Measurements from ENCODE around the gene FAAP20.

The FAAP20 gene

GRCh38 chr1:2238361-2239012 lies 43.9 kb upstream of the FAAP20 start:
- Histone ChIP-seq H3K4me1 (ENCODE audit: low read length) (no peaks in the 10 kb centered on the region), H4K20me1 (ENCODE audit: insufficient read depth, low read length) (no peaks in the 10 kb centered on the region), H3K9me3 (replicated peaks; ENCODE audit: insufficient read depth, low read length) (no peaks in the 10 kb centered on the region), H3K9ac (ENCODE audit: low read length) (no peak overlapping the region), H3K4me3 (ENCODE audit: low read length) (no peak overlapping the region), H2AFZ (ENCODE audit: low read length) (no peak overlapping the region), H3K27me3 (replicated peaks; ENCODE audit: insufficient read depth, low read length) (no peaks in the 10 kb centered on the region), H3F3A (ENCODE audit: insufficient read depth, low read length) (no peaks in the 10 kb centered on the region), H3K27ac (ENCODE audit: low read length) (no peak overlapping the region), H3K79me2 (ENCODE audit: low read length) (peaks cover 80% of the 10 kb centered on the region), H3K36me3 (replicated peaks; ENCODE audit: insufficient read depth, low read length) (no peaks in the 10 kb centered on the region), H3K9me2 (replicated peaks; ENCODE audit: insufficient read depth, low read length) (no peaks in the 10 kb centered on the region), H3K4me2 (ENCODE audit: low read depth, low read length) (no peak overlapping the region)
- DNase-seq: no peak
- no peak for TF ChIP-seq EZH2 (optimal IDR thresholded peaks at IDR 0.05; ENCODE audit: low read depth, low read length)
- no peak for TF ChIP-seq EZH2phosphoT487 (IDR thresholded peaks at IDR 0.05; ENCODE audit: low read length)
- TF ChIP-seq, protein P1, sequence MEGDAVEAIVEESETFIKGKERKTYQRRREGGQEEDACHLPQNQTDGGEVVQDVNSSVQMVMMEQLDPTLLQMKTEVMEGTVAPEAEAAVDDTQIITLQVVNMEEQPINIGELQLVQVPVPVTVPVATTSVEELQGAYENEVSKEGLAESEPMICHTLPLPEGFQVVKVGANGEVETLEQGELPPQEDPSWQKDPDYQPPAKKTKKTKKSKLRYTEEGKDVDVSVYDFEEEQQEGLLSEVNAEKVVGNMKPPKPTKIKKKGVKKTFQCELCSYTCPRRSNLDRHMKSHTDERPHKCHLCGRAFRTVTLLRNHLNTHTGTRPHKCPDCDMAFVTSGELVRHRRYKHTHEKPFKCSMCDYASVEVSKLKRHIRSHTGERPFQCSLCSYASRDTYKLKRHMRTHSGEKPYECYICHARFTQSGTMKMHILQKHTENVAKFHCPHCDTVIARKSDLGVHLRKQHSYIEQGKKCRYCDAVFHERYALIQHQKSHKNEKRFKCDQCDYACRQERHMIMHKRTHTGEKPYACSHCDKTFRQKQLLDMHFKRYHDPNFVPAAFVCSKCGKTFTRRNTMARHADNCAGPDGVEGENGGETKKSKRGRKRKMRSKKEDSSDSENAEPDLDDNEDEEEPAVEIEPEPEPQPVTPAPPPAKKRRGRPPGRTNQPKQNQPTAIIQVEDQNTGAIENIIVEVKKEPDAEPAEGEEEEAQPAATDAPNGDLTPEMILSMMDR (IDR thresholded peaks at IDR 0.05; ENCODE audit: low read length): no peak

DNA sequence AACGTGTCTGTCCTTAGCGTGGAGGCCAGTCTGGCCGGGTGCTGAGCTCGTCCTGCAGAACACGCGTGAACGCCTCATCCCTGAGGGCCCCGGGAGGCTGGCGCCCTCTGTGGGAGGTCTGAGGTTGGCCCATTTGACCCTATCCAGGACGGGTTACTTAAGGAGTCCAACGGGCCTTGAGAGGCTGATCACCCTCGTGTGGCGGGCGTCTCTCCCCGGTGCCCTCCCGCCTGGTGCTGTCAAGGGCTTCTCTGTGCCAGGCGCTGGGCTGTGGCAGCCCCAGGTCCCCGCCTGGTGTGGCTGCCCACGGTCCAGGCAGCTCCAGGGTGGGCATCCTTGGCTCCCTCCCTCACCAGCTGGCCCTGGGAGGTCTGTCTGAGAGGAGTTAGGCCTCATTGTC lies 43.2 kb upstream of the FAAP20 start:
- TF ChIP-seq EZH2 (optimal IDR thresholded peaks at IDR 0.05; ENCODE audit: low read depth, low read length): no peak
- no peak for TF ChIP-seq EZH2phosphoT487 (IDR thresholded peaks at IDR 0.05; ENCODE audit: low read length)
- TF ChIP-seq, protein P1 (IDR thresholded peaks at IDR 0.05; ENCODE audit: low read length): no peak
- no peak overlapping the region for H3K9ac ChIP-seq (ENCODE audit: low read length)
- H3K27ac ChIP-seq (ENCODE audit: low read length): no peak overlapping the region
- no peaks in the 10 kb centered on the region for H4K20me1 ChIP-seq (ENCODE audit: insufficient read depth, low read length)
- H3F3A ChIP-seq (ENCODE audit: insufficient read depth, low read length): no peaks in the 10 kb centered on the region
- no peaks in the 10 kb centered on the region for H3K36me3 ChIP-seq (replicated peaks; ENCODE audit: insufficient read depth, low read length)
- H3K79me2 ChIP-seq (ENCODE audit: low read length): peaks cover 80% of the 10 kb centered on the region
- no peaks in the 10 kb centered on the region for H3K9me3 ChIP-seq (replicated peaks; ENCODE audit: insufficient read depth, low read length)
- H3K4me2 ChIP-seq (ENCODE audit: low read depth, low read length): no peak overlapping the region
- no peaks in the 10 kb centered on the region for H3K9me2 ChIP-seq (replicated peaks; ENCODE audit: insufficient read depth, low read length)
- no peak overlapping the region for H2AFZ ChIP-seq (ENCODE audit: low read length)
- H3K4me1 ChIP-seq (ENCODE audit: low read length): no peaks in the 10 kb centered on the region
- no peaks in the 10 kb centered on the region for H3K27me3 ChIP-seq (replicated peaks; ENCODE audit: insufficient read depth, low read length)
- H3K4me3 ChIP-seq (ENCODE audit: low read length): no peak overlapping the region
- no peak for DNase-seq

DNA sequence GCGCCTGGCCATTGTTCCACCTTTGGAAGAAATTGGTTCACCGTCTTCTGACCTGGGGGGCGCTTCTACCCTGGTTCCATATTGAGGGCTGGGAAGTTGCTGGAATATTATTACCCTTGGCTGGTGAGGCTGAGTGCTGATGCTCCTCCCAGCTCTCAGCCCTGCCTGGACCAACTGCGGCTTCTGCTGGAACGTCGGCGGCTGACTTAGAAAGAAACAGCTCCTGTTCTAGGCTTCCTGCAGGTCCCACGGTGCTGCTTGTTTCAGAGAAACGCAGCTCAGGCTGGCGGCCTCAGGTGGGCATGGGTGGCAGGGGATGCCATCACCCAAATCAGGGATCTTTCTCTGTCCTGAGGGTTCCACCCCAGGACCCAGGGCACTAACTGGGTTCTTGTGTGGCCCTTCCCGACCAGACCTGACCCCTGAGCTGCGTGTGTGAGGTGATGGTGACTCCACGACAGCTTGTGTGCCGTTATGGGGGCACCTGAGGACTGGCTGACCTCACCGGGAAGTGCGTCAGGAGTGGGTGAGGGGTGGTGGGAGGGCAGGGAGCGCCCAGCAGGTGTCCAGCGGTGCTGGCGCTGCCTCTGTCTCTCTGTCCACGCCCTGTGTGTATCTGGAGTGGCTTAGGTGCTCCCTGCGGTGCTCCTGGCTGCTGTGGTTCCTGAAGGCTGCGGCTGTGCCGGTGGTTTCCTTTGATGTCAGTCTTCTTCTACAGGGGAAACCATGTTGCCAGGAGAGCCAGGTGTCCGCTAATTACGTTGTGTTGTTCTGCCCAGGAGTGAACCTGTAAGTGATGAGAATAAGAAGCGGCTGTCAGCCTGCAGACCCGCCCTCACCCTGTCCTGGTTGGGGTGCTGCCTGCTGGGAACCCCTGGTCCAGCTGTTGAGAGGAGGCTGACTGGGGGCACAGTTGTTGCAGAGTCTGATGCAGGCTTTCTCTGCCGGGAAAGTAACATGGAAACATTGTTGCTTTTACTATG lies 42.4 kb upstream of the FAAP20 start:
- Histone ChIP-seq H3K27me3 (replicated peaks; ENCODE audit: insufficient read depth, low read length) (no peaks in the 10 kb centered on the region), H2AFZ (ENCODE audit: low read length) (no peak overlapping the region), H3K27ac (ENCODE audit: low read length) (no peak overlapping the region), H3K4me3 (ENCODE audit: low read length) (no peak overlapping the region), H4K20me1 (ENCODE audit: insufficient read depth, low read length) (no peaks in the 10 kb centered on the region), H3K4me1 (ENCODE audit: low read length) (no peaks in the 10 kb centered on the region), H3K9ac (ENCODE audit: low read length) (no peak overlapping the region), H3K36me3 (replicated peaks; ENCODE audit: insufficient read depth, low read length) (no peaks in the 10 kb centered on the region), H3K9me3 (replicated peaks; ENCODE audit: insufficient read depth, low read length) (no peaks in the 10 kb centered on the region), H3K9me2 (replicated peaks; ENCODE audit: insufficient read depth, low read length) (no peaks in the 10 kb centered on the region), H3K4me2 (ENCODE audit: low read depth, low read length) (no peak overlapping the region), H3F3A (ENCODE audit: insufficient read depth, low read length) (no peaks in the 10 kb centered on the region), H3K79me2 (ENCODE audit: low read length) (peaks cover 84% of the 10 kb centered on the region)
- TF ChIP-seq EZH2phosphoT487 (IDR thresholded peaks at IDR 0.05; ENCODE audit: low read length) (no peak), EZH2 (optimal IDR thresholded peaks at IDR 0.05; ENCODE audit: low read depth, low read length) (no peak)
- TF ChIP-seq, protein P1 (IDR thresholded peaks at IDR 0.05; ENCODE audit: low read length): no peak
- no peak for DNase-seq
